ENCODE data around the gene QPRT. TPM values are rescaled to one million over a fixed set of nuclear protein-coding genes. Genes with fewer than 3 reads are reported as not detected.

The QPRT gene
- total RNA-seq, 2 experiments from 2014 or later: 0.19 to 0.45 TPM

Other genes starting within 250 kb of the QPRT start
- gene BOLA2, start 224.8 kb upstream of the QPRT start, total RNA-seq: 1 to 10 TPM; 6.2 to 8.9 TPM
- gene SLX1B, start 224.6 kb upstream of the QPRT start, total RNA-seq: 10 to 100 TPM; 18.8 to 21.2 TPM
- gene SULT1A4, start 219.3 kb upstream of the QPRT start, total RNA-seq: 1 to 10 TPM in 1 of 2 experiments, under 1 TPM in 1; 0.59 to 1.1 TPM
- 10 to 100 TPM; 83.2 to 86.4 TPM for gene NPIPB12, start 172.8 kb upstream of the QPRT start, total RNA-seq
- gene SPN, start 15.9 kb upstream of the QPRT start, total RNA-seq: 10 to 100 TPM; 45.7 to 48.3 TPM
- 100 to 1,000 TPM; 250 to 261 TPM for gene C16orf54, start 66.8 kb downstream of the QPRT start, total RNA-seq
- gene ZG16, start 99.1 kb downstream of the QPRT start, total RNA-seq: not detected
- gene KIF22, start 111.6 kb downstream of the QPRT start, total RNA-seq: 100 to 1,000 TPM in 1 of 2 experiments, 10 to 100 TPM in 1; 99.0 to 101 TPM
- gene MAZ, start 127.3 kb downstream of the QPRT start, total RNA-seq: 100 to 1,000 TPM; 251 to 253 TPM
- 1 to 10 TPM; 2.2 to 2.3 TPM for gene PRRT2, start 133.0 kb downstream of the QPRT start, total RNA-seq
- gene PAGR1, start 137.0 kb downstream of the QPRT start, total RNA-seq: 10 to 100 TPM; 20.3 TPM
- 100 to 1,000 TPM; 115 to 118 TPM for gene MVP, start 141.3 kb downstream of the QPRT start, total RNA-seq
- 10 to 100 TPM; 25.7 to 27.0 TPM for gene CDIPT, start 184.0 kb downstream of the QPRT start, total RNA-seq
- gene SEZ6L2, start 220.4 kb downstream of the QPRT start, total RNA-seq: not detected
- not detected for gene ASPHD1, start 221.3 kb downstream of the QPRT start, total RNA-seq
- gene KCTD13, start 247.0 kb downstream of the QPRT start, total RNA-seq: 10 to 100 TPM; 40.0 to 43.8 TPM

All from CD4-positive, alpha-beta T cell (primary cell).